NT2/D1 (cell line): ENCODE measurements around the gene SMARCE1.

Source experiments
- DNase-seq: peaks from one replicate; pipeline ENCODE4 v3.0.0-alpha.2; 2011; ENCODE audit warnings: low read depth, low spot score
- H3K27me3 ChIP-seq: 2 replicates; pipeline ENCODE4 v1.6.0; 2011; ENCODE audit warnings: mild to moderate bottlenecking; ENCODE audit not compliant: insufficient read length, insufficient read depth
- H3K36me3 ChIP-seq: 2 replicates; pipeline ENCODE4 v1.6.1; 2011; ENCODE audit warnings: mild to moderate bottlenecking, low read length, mixed read lengths; ENCODE audit not compliant: insufficient read depth, insufficient read length
- H3K4me1 ChIP-seq: 2 replicates; pipeline ENCODE4 v1.5.1; 2011; ENCODE audit not compliant: insufficient read depth, insufficient read length
- H3K4me3 ChIP-seq: 2 replicates; pipeline ENCODE4 v1.5.1; 2011; ENCODE audit warnings: low read depth; ENCODE audit not compliant: insufficient read length
- H3K9ac ChIP-seq: 2 replicates; pipeline ENCODE4 v1.6.0; 2011; ENCODE audit warnings: low read depth; ENCODE audit not compliant: insufficient read length
- H3K9me3 ChIP-seq: 2 replicates; pipeline ENCODE4 v1.5.1; 2011; ENCODE audit warnings: mild to moderate bottlenecking, low read length; ENCODE audit not compliant: insufficient read depth
- SUZ12 ChIP-seq: IDR thresholded peaks from 2 replicates; pipeline ENCODE4 v1.6.1; 2011; ENCODE audit not compliant: insufficient read length, insufficient read depth; ENCODE audit errors: extremely low read depth
- YY1 ChIP-seq: IDR thresholded peaks from 2 replicates; pipeline ENCODE4 v1.6.1; 2011; ENCODE audit not compliant: insufficient read length, insufficient read depth
- ZNF274 ChIP-seq: IDR thresholded peaks from 2 replicates; pipeline ENCODE4 v1.6.1; 2011; ENCODE audit warnings: mild to moderate bottlenecking, low read depth, low read length

SMARCE1 gene

DNA sequence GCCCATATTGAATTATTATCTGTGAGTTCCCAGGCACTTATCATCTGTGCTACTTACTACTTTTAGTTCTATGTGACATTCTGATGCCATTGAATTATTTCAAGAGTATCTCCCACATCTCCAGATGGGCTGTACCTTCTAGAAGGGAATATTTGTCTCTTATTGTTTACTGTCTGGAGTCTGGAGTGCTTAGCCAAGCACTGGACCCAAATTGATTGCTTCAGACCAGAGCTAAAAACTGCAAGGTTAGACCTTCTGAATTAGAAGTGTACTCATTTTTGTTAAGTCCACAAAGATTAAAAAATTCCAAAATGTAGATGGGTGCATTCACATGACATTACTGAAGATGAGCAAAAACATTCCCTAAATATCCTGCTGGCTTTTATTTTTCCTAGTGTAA lies 33.4 kb upstream of the SMARCE1 start:
- DNase-seq, result no peak
- no peaks in the 10 kb centered on the region for H3K27me3 ChIP-seq
- no peaks in the 10 kb centered on the region for H3K36me3 ChIP-seq
- H3K9ac ChIP-seq, result no peak overlapping the region
- TF ChIP-seq SUZ12 (no peak), YY1 (no peak), ZNF274 (no peak)
- H3K9me3 ChIP-seq, result no peaks in the 10 kb centered on the region
- H3K4me1 ChIP-seq, result no peaks in the 10 kb centered on the region
- H3K4me3 ChIP-seq, result no peak overlapping the region

DNA sequence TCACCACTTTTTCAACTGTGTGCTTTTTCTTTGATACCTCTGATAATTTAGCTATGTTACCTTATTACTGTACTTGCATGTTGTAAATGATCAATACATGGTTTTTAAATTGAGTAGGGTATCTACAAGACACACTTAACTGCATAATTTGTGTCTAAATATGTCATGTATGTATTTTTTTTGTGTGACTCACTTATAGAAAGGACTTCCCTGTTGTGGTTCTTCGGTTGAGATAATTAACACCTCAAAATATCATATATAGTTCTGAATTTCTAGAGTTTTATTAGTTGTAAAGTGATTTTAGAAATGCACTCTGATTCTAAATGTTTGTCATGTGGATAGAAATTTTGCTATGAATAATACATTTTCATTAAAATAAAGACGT lies 31.9 kb upstream of the SMARCE1 start:
- Histone ChIP-seq H3K4me3 (no peak overlapping the region), H3K9ac (no peak overlapping the region), H3K4me1 (no peaks in the 10 kb centered on the region), H3K9me3 (no peaks in the 10 kb centered on the region), H3K27me3 (no peaks in the 10 kb centered on the region), H3K36me3 (no peaks in the 10 kb centered on the region)
- no peak for TF ChIP-seq ZNF274
- TF ChIP-seq YY1, result no peak
- DNase-seq, result no peak

DNA sequence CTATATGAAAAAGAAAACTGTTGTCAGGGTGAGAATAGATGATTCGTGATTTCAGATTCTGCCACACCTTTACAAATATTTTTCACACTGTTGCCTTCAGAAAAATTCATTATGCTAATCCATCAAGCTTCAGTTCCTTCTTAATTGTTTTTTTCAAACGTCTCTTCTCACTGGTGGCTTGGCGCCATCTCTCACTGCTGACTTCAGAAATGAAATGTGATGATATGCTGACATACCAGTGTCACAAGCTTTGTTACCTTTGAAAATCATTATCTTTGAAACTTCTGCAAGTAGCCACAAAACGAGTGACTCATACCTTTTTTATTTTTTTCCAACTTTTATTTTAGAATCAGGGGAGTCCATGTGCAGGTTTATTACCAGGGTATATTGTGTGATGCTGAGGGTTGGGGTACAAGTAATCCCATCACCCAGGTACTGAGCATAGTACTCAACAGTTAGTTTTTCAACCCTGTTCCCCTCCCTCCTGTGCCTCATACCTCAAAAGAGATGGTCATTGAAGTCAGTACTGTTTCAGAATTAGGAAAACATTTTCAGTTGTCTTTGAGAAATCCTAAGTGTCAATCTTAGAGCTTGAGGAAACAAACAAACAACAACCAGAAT lies 31.4 kb upstream of the SMARCE1 start:
- H3K9me3 ChIP-seq, result no peaks in the 10 kb centered on the region
- no peak for DNase-seq
- no peaks in the 10 kb centered on the region for H3K36me3 ChIP-seq
- H3K27me3 ChIP-seq, result no peaks in the 10 kb centered on the region
- H3K4me1 ChIP-seq, result peaks cover 2% of the 10 kb centered on the region
- no peak overlapping the region for H3K4me3 ChIP-seq
- H3K9ac ChIP-seq, result no peak overlapping the region
- TF ChIP-seq YY1 (no peak), SUZ12 (no peak), ZNF274 (no peak)

DNA sequence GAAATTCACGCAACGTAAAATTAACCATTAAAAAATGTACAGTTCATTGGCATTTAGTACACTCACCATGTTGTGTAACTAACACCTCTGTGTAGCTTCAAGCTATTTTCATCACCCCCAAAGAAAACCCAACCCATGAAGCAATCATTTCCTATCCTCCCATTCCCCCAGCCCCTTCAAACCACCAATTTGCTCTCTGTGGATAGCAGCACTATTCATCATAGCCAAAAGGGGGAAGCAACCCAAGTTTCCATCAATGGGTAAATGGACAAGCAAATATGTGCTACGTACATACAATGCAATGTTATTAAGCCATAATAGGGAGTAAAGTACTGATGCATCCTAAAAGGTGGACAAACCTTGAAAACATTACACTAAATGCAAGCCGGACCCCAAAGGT lies 28.3 kb upstream of the SMARCE1 start:
- DNase-seq, result no peak
- no peaks in the 10 kb centered on the region for H3K9me3 ChIP-seq
- no peaks in the 10 kb centered on the region for H3K36me3 ChIP-seq
- H3K4me3 ChIP-seq, result no peak overlapping the region
- no peak for TF ChIP-seq ZNF274
- TF ChIP-seq SUZ12, result no peak
- TF ChIP-seq YY1, result no peak
- H3K27me3 ChIP-seq, result no peaks in the 10 kb centered on the region
- H3K4me1 ChIP-seq, result peaks cover 2% of the 10 kb centered on the region
- no peak overlapping the region for H3K9ac ChIP-seq

DNA sequence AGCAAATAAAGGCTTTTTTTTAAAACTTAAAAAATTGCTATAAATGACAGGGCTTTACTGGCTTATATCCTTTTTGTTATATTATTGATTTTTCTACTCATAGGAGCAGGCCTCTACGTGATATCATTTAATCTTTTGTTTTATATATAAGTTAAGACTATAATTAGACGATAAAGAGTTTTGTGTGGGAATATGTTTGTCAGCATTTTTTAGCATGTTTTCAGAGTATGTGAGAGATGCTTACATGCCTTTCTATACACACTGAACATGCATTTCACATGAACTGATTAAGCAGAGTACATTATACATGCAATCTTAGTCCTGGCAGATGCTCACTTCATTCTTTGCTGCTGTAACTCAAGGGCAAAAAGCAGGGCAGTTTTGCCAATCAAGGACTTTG lies 25.0 kb upstream of the SMARCE1 start:
- no peaks in the 10 kb centered on the region for H3K27me3 ChIP-seq
- no peaks in the 10 kb centered on the region for H3K36me3 ChIP-seq
- no peak overlapping the region for H3K4me3 ChIP-seq
- no peak overlapping the region for H3K9ac ChIP-seq
- peaks cover 2% of the 10 kb centered on the region for H3K4me1 ChIP-seq
- no peaks in the 10 kb centered on the region for H3K9me3 ChIP-seq
- DNase-seq, result no peak
- no peak for TF ChIP-seq ZNF274
- TF ChIP-seq SUZ12, result no peak
- no peak for TF ChIP-seq YY1

DNA sequence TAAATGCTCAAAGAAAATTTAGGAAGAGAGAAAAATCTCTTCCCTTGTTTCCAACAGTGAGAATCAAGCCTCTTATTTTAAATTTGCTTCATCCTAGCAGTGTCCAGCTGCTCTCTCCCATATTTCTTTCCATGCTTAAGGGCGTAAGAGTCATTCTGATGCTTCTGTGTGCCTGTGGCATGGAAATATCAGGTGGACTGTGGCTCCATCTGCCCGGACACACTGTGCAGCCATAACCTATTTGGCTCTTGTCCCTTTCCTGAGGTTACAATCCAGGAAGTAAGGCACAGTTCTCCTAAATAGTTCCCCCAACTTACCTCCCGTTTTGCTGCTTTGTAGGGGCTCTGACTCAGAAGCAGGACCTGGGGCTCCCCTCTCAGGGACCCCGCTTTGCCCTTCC lies 23.7 kb upstream of the SMARCE1 start:
- H3K4me1 ChIP-seq, result peaks cover 2% of the 10 kb centered on the region
- H3K27me3 ChIP-seq, result no peaks in the 10 kb centered on the region
- H3K9ac ChIP-seq, result no peak overlapping the region
- DNase-seq, result no peak
- no peaks in the 10 kb centered on the region for H3K36me3 ChIP-seq
- no peak overlapping the region for H3K4me3 ChIP-seq
- no peaks in the 10 kb centered on the region for H3K9me3 ChIP-seq
- no peak for TF ChIP-seq SUZ12
- TF ChIP-seq ZNF274, result no peak
- TF ChIP-seq YY1, result no peak

DNA sequence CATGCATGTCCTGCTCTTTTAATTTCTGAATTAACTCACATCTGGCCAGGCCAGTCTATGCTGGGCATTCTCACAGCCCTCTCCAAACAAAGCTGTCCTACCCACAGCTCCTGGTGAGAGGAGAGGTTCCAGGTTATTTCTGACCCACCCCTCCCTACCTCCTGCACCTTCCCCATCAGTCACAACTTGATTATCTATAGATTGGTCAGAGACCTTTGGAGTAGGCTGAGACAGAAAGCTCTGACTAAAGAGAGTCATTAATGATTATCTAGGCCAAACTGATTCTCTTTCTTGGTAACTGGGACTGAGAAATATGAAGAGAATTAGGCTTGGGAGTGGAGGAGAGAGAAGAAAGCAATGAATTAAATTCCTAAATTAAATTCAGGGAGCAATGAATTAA lies 18.7 kb upstream of the SMARCE1 start:
- H3K36me3 ChIP-seq, result no peaks in the 10 kb centered on the region
- no peak overlapping the region for H3K4me3 ChIP-seq
- no peak for DNase-seq
- no peak for TF ChIP-seq SUZ12
- no peaks in the 10 kb centered on the region for H3K27me3 ChIP-seq
- H3K9ac ChIP-seq, result no peak overlapping the region
- no peaks in the 10 kb centered on the region for H3K9me3 ChIP-seq
- H3K4me1 ChIP-seq, result no peaks in the 10 kb centered on the region
